ENCODE results near the gene CDSN.

GRCh38 chr6:31110825-31111582 is 9.2 kb downstream of the CDSN start:
- TF ChIP-seq CTCF (IDR thresholded peaks at IDR 0.05) (no peak), POLR2A (IDR thresholded peaks at IDR 0.05) (no peak)

Measured in thyroid gland (tissue), 4 donors.